Pancreas (tissue), 10 donors: ENCODE measurements around the gene TTYH2. TPM values are rescaled to one million over a fixed set of nuclear protein-coding genes. Genes with fewer than 3 reads are reported as not detected.
A peak's percentile ranks its signal among the peaks of the same experiment; 100 is the strongest.

ENCODE experiments used
- ATAC-seq, 4 donors: fragments of 200-7000 bp; cut with Tn5 transposase; one replicate each; pipeline versions ENCODE4 v1.8.0 to v1.9.1; 2020; ENCODE audit warnings: mild to moderate bottlenecking in 4 of 4, moderate library complexity in 4 of 4
- DNase-seq, 6 donors: peaks; one replicate each; pipeline ENCODE4 v3.0.0-alpha.2; 2020
- FAIRE-seq: peaks from 2 replicates; lab custom pipeline; 2012; peaks lifted over from hg19 to GRCh38; lab: Jason Lieb, UNC
- H3K27ac ChIP-seq, 4 donors: fragments of 200-600 bp; sonication (generic); 1 replicate in 3 of 4; 2 replicates in 1 of 4; pipeline versions ENCODE4 v1.5.0 to v1.8.0; 2020
- H3K27me3 ChIP-seq, 4 donors: fragments of 200-600 bp; one replicate each; pipeline ENCODE4 v1.8.0; 2021
- H3K36me3 ChIP-seq, 3 donors: fragments of 200-600 bp; sonication (generic) in 1 of 3; one replicate each; pipeline versions ENCODE4 v1.5.0 to v1.8.0; 2020 to 2021
- H3K4me1 ChIP-seq, 3 donors: fragments of 200-600 bp; one replicate each; pipeline ENCODE4 v1.8.0; 2021
- H3K4me3 ChIP-seq, 4 donors: fragments of 200-600 bp; sonication (generic) in 2 of 4; one replicate each; pipeline versions ENCODE4 v1.5.0 to v1.8.0; 2020 to 2021
- H3K9me3 ChIP-seq, 4 donors: fragments of 200-600 bp; one replicate each; pipeline ENCODE4 v1.8.0; 2021
- WGBS, 2 donors: extraction: QIAGEN DNeasy Blood & Tissue Kit; methylation state at CpG; one replicate each; pipeline ENCODE4 v1.1.7; 2013; 5-methylcytosine and 5-hydroxymethylcytosine counted together
- intact Hi-C, 3 donors: fragments of 100-400 bp; cut with DNase I; formaldehyde crosslinking; loops; one replicate each; pipeline versions ENCODE4 v1.11.1 to v1.14.2; 2022
- polyA plus RNA-seq, 2 donors: library from polyadenylated mRNA; stranded (reverse); fragments of 200-250 nt; gene quantifications; one replicate each; pipeline ENCODE4 v1.2.3, GENCODE V29; 2013
- total RNA-seq, 6 donors: library from RNA; stranded (reverse); fragmentation: NEBNext Ultra II Directional in 4 of 6; extraction: Animal tissue kit (Norgen Biotek cat#: 25700) in 4 of 6; gene quantifications; one replicate each; pipeline versions ENCODE4 v1.2.1 to v1.2.4, GENCODE V29; 2021 to 2023
- TF ChIP-seq, protein P1 (sequence below), 4 donors: fragments of 200-600 bp; sonication (generic) in 3 of 4; IDR thresholded peaks; one replicate each; pipeline versions ENCODE4 v1.5.0 to v1.8.0; 2021; ENCODE audit warnings: antibody characterized with exemption in 4 of 4
- donor health status: healthy with polysubstance abuse.
- donor health status: DM: no; HTN: no; CAD: no; lungs with moderate emphysema.
- donor health status: DM: no; HTN: no; CAD: no.
- donor health status: control.
- donor health status: control.
- donor health status: Bipolar disorder and iron deficiency.
- donor health status: DM: yes; HTN: yes; CAD: no.
- donor health status: DM: no; HTN: no; CAD: no.
- donor health status: DM: no; HTN: no; CAD: no.
- donor health status: DM: yes; HTN: yes; CAD: no.

Gene TTYH2
- total and polyA plus RNA-seq, 8 donors: 3.0 to 13.8 (median 7.5) TPM

DNA sequence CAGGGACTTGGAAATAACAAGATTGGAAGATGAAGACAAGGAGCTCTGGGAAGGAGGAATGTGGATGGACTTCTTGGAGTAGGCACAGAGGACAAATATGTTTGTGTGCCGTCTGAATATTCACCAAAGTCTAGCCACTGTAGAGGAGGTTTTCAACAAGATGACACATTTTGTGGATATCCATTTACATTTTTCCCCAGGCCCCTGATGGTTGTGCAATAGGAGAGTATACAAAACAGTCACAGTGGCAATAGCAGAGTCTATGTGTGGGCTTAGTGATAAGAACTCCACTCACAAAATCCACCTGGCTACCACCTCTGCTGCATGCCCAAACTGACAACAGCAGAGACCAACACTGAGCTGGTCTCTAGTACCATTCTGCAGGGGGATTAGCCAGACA lies 42.4 kb upstream of the TTYH2 start:
- Histone ChIP-seq H3K4me3 (no peak overlapping the region), H3K4me1 (no peaks in the 10 kb centered on the region), H3K27ac (no peak overlapping the region), H3K9me3 (no peaks in the 10 kb centered on the region), H3K27me3 (no peaks in the 10 kb centered on the region), H3K36me3 (no peaks in the 10 kb centered on the region)
- WGBS, 2 donors: 44 to 47% methylated on average over 1 of the region's 1 CpG
- TF ChIP-seq, protein P1, sequence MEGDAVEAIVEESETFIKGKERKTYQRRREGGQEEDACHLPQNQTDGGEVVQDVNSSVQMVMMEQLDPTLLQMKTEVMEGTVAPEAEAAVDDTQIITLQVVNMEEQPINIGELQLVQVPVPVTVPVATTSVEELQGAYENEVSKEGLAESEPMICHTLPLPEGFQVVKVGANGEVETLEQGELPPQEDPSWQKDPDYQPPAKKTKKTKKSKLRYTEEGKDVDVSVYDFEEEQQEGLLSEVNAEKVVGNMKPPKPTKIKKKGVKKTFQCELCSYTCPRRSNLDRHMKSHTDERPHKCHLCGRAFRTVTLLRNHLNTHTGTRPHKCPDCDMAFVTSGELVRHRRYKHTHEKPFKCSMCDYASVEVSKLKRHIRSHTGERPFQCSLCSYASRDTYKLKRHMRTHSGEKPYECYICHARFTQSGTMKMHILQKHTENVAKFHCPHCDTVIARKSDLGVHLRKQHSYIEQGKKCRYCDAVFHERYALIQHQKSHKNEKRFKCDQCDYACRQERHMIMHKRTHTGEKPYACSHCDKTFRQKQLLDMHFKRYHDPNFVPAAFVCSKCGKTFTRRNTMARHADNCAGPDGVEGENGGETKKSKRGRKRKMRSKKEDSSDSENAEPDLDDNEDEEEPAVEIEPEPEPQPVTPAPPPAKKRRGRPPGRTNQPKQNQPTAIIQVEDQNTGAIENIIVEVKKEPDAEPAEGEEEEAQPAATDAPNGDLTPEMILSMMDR (IDR thresholded peaks at IDR 0.05): no peak
- no peak for DNase-seq
- no peak for ATAC-seq
- intact Hi-C loops: loop anchor here in 2 of 3 donors (10.0 kb wide), 1 partner anchor 736 kb away; no protein-coding TSS in a partner anchor
- no peak for FAIRE-seq

DNA sequence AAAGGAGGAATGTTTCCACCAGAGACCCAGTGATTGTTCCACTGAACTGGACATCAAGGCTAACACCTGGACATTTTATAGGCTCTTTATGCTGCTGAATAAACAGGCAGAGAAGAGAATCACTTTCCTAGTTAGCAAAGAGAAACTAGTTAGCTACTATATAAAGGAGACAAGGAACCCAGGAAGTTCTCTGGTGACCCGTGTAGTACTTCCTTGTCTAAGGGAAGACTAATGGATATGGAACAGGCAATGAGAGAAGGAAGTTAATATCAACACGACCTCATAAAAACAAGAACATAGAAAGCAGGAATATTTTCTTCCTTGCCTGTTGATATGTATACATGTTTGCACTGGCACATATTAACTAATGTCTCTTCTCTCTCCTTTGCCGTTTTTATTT lies 40.7 kb upstream of the TTYH2 start:
- intact Hi-C loops: loop anchor here in 2 of 3 donors (10.0 kb wide), 1 partner anchor 738 kb away; no protein-coding TSS in a partner anchor
- ATAC-seq (no peak), FAIRE-seq (no peak), DNase-seq (no peak)
- TF ChIP-seq, protein P1 (IDR thresholded peaks at IDR 0.05): no peak
- Histone ChIP-seq H3K27me3 (no peaks in the 10 kb centered on the region), H3K27ac (no peak overlapping the region), H3K36me3 (no peaks in the 10 kb centered on the region), H3K4me1 (no peaks in the 10 kb centered on the region), H3K4me3 (no peak overlapping the region), H3K9me3 (no peaks in the 10 kb centered on the region)
- WGBS, 2 donors: 12 to 25% methylated on average over 3 of the region's 3 CpGs

DNA sequence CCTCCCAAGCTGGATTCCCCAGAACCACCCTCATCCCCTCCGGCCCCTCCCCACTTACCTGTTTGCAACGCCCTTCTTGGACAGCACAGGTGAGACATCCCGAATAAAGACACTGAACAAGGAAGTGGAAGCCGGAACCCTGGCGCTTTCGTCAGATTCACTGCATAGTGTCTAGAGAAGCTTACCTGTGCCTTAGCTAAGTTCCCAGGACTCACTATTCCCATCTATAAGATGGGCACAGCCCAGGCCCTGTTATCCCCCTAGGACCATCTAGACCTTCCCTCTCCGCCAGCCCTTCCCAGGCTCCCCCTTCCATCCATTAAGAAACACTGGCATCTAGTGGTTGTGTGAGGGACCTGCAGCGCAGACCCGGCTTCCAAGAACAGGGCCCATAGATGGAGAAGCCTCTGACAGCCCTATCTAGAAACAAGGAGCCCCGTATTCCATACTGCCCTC lies 36.8 kb upstream of the TTYH2 start:
- ATAC-seq (peak; percentile 63 to 98 (median 93)), FAIRE-seq (no peak), DNase-seq (peak in 4 of 6 donors; percentile 16 to 74 (median 56))
- no peak overlapping the region for H3K27ac ChIP-seq
- H3K36me3 ChIP-seq: no peaks in the 10 kb centered on the region
- TF ChIP-seq, protein P1 (IDR thresholded peaks at IDR 0.05): peak; percentile 59 to 75 (median 68)
- no peaks in the 10 kb centered on the region for H3K9me3 ChIP-seq
- no peak overlapping the region for H3K4me3 ChIP-seq
- intact Hi-C loops: loop anchor here in 2 of 3 donors (10.0 kb wide), 1 partner anchor 742 kb away; no protein-coding TSS in a partner anchor
- WGBS, 2 donors: 31 to 39% methylated on average over 10 of the region's 10 CpGs
- no peaks in the 10 kb centered on the region for H3K4me1 ChIP-seq
- no peaks in the 10 kb centered on the region for H3K27me3 ChIP-seq

DNA sequence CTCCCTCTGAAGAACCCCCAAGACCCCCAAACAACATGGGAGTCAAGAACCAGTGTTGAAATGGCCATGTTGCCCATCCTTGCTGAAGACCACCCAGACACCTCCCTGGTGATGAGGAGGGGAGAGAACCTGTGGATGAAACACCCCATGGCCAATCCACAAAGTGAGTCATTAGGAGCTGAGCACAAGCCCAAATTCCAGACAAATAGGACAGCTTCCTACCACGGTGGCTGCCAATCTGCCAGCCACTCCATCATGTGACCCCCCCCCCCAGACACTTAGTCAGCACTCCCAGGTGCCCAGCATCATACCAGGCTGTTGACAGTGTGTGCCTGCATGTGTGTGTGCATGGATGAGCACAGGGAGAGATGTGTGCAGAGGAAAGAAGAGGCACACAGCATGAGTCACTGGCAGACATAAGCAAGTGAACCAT lies 36.3 kb upstream of the TTYH2 start:
- TF ChIP-seq, protein P1 (IDR thresholded peaks at IDR 0.05): no peak
- no peak for FAIRE-seq
- peak in 2 of 4 donors; percentile 14 to 37 for ATAC-seq
- Histone ChIP-seq H3K27ac (no peak overlapping the region), H3K9me3 (no peaks in the 10 kb centered on the region), H3K36me3 (no peaks in the 10 kb centered on the region), H3K4me3 (no peak overlapping the region), H3K27me3 (no peaks in the 10 kb centered on the region), H3K4me1 (no peaks in the 10 kb centered on the region)
- WGBS, 2 donors: 24 to 31% methylated on average over 1 of the region's 1 CpG
- DNase-seq: no peak
- intact Hi-C loops: loop anchor here in 2 of 3 donors (10.0 kb wide), 1 partner anchor 742 kb away; no protein-coding TSS in a partner anchor

DNA sequence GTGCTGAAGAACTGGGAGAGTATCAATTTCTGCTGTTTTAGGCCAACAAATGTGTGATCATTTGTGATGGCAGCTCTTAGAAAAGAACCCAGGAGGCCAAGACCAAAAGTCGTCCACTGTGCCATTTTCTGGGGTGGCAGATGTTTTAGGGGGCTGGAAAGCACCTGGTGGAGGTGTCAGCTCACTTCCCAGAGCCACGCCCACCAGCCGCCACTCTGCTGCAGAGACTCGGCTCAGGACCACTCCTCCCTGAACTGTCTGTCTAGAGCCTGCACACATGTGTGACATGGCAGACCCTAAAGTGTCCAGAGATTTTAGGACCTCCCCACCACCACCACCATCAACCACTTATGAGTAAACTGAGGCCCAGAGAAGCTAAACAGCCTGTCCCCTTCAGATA lies 33.8 kb upstream of the TTYH2 start:
- intact Hi-C loops: loop anchor here in 2 of 3 donors (10.0 kb wide), 1 partner anchor 745 kb away; no protein-coding TSS in a partner anchor
- TF ChIP-seq, protein P1 (IDR thresholded peaks at IDR 0.05): no peak
- Histone ChIP-seq H3K27me3 (no peaks in the 10 kb centered on the region), H3K27ac (no peak overlapping the region), H3K36me3 (no peaks in the 10 kb centered on the region), H3K9me3 (no peaks in the 10 kb centered on the region), H3K4me1 (no peaks in the 10 kb centered on the region), H3K4me3 (no peak overlapping the region)
- FAIRE-seq: no peak
- no peak for ATAC-seq
- 56 to 81% methylated on average over 4 of the region's 4 CpGs for WGBS, 2 donors
- no peak for DNase-seq
